HG02884 (cell line): ENCODE data around the gene TCF23.
"Not testable (repeated sequence)": the region's sequence is repeated elsewhere in the genome, so short reads cannot be mapped to it uniquely, and the experiment has no call there.

Experiments
- ATAC-seq: cut with Tn5 transposase; IDR thresholded peaks from one replicate; pipeline ENCODE4 v1.9.1; 2021; ENCODE audit warnings: mild to moderate bottlenecking, moderate library complexity; ENCODE audit not compliant: unreplicated experiment

TCF23 gene

DNA sequence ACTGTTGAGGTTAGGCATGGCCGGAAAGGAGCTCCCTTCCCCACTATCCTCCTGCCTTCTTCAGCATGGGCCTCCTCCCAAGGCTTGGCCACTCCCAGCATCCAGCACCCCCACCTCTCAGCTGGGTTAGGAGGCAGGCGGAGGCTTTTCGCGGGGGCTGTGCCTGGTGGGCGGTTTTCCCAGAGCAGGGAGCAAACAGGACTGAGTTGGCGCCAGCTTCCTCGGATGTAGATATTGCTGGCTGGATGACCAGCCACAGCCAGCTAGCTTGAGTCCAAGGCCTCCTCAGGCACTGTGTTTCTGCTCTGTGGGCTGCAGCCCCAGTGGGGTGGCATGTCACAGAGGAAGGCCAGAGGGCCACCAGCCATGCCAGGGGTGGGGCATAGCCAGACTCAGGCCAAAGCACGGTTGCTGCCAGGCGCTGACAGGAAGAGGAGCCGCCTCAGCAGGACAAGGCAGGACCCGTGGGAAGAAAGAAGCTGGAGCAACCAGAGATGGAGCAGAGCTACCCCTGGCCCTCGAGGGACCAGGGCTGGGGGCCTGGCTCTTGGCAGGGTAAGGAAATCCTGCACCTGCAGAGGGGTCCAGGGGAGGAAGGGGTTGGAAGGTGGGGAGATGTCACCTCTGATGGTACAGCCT lies at the start of gene TCF23:
TSS of gene TCF23 (plus strand) at position 204 of the 639 bp plus-strand sequence. CDS start at position 334, 130 bp downstream.
- ATAC-seq = no peak

DNA sequence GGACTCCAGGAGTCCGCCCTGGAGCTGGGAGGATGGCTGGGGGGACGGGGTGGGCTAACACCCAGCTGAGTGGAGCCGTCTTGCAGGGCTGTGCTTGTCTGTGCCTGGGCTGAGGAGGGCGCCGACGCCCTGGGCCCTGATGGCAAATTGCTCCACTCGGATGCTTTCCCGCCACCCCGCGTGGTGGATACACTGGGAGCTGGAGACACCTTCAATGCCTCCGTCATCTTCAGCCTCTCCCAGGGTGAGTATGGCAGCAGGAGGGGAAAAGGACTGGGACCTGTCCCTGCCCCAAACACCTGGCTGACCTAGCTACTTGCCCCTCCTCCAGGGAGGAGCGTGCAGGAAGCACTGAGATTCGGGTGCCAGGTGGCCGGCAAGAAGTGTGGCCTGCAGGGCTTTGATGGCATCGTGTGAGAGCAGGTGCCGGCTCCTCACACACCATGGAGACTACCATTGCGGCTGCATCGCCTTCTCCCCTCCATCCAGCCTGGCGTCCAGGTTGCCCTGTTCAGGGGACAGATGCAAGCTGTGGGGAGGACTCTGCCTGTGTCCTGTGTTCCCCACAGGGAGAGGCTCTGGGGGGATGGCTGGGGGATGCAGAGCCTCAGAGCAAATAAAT lies 49.4 kb upstream of the TCF23 start:
- no peak for ATAC-seq

DNA sequence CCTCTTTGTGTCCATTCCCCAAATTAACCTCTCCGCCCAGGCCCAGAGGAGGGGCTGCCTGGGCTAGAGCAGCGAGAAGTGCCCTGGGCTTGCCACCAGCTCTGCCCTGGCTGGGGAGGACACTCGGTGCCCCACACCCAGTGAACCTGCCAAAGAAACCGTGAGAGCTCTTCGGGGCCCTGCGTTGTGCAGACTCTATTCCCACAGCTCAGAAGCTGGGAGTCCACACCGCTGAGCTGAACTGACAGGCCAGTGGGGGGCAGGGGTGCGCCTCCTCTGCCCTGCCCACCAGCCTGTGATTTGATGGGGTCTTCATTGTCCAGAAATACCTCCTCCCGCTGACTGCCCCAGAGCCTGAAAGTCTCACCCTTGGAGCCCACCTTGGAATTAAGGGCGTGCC lies 48.8 kb upstream of the TCF23 start:
- no peak for ATAC-seq

DNA sequence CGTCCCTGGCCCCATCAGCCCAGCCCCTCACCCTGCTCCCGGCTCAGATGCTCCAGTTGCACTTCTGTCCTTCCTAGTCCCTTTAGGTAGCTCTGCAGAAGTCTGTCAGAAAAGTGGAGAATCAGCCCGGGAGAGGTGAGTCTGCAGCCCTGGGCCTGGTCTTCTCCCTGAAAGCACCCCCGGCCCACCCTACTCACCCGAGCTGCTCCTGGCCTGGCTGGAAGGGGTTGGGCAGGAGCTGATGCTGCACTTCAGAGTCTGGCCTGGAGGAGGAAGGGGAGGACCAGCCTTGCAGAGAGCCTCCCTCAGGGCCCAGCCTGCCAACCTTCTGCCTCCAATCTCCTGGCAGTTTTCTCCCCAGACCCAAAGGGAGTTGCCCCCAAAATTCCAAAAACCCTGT lies 46.5 kb upstream of the TCF23 start:
- no peak for ATAC-seq

DNA sequence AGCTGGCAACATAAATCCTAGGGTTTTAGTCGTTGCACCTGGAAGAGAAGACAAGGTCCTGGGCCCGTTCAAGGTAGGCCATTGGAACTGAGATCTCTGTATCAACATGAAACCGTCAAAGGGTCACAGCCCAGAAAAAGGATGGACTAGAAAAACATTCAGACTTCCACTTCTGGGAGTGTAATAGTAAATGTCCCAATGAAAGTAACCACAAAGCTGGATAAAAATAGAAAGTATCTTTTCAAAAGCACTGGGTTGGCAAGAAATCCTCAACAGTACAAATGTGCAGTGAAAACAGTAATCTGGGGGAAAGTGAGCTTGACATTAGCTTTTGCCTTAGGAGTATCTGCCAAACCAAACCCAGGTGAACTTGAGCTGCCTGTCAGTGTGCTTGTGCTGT lies 42.8 kb upstream of the TCF23 start:
- ATAC-seq = no peak

DNA sequence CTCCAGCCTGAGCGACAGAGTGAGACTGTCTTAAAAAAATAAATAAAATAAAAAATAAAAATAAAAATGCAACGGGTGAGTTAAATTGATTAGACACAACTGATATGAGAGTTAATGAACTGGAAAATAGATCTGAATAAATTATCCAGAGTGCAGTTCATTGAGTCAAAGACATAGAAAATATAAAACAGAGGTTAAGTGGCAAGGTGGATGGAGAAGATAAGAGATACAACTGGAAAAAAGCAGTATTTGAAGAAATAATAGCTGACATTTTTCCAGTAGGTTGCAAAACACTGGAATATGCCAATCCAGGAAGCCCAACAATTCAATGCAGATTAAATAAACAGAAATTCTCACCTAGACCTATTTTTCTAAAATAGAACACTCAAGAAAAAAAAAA lies 40.6 kb upstream of the TCF23 start:
- ATAC-seq = no peak

DNA sequence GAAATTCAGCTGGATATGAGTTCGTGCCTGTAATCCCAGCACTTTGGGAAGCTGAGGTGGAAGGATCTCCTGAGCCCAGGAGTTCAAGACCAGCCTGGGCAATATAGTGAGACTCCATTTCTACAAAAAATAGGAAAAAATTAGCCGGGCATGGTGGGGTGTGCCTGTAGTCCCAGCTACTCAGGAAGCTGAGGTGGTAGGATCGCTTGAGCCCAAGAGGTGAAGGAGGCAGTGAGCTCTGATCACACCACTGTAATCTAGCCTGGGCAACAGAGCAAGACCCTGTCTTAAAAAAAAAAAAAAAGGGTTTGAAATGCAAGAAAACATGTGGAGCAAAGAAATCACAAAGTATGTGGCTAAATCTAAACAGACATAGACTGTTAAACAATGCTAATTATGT lies 39.7 kb upstream of the TCF23 start:
- no peak for ATAC-seq

DNA sequence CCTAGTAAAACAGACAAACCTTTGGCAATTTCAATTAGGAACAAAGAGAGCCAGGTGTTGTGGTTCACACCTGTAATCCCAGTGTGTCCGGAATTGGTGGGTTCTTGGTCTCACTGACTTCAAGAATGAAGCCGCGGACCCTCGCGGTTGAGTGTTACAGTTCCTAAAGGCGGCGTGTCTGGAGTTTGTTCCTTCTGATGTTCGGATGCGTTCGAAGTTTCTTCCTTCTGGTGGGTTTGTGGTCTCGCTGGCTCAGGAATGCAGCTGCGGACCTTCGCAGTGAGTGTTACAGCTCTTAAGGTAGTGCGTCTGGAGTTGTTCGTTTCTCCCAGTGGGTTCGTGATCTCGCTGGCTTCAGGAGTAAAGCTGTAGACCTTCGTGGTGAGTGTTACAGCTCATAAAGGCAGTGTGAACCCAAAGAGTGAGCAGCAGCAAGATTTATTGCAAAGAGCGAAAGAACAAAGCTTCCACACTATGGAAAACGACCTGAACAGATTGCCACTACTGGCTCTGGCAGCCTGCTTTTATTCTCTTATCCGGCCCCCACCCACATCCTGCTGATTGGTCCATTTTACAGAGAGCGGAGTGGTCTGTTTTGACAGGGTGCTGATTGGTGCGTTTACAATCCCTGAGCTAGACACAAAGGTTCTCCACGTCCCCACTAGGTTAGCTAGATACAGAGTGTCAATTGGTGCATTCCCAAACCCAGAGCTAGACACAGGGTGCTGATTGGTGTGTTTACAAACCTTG lies 38.0 kb upstream of the TCF23 start:
- not testable (repeated sequence) for ATAC-seq

DNA sequence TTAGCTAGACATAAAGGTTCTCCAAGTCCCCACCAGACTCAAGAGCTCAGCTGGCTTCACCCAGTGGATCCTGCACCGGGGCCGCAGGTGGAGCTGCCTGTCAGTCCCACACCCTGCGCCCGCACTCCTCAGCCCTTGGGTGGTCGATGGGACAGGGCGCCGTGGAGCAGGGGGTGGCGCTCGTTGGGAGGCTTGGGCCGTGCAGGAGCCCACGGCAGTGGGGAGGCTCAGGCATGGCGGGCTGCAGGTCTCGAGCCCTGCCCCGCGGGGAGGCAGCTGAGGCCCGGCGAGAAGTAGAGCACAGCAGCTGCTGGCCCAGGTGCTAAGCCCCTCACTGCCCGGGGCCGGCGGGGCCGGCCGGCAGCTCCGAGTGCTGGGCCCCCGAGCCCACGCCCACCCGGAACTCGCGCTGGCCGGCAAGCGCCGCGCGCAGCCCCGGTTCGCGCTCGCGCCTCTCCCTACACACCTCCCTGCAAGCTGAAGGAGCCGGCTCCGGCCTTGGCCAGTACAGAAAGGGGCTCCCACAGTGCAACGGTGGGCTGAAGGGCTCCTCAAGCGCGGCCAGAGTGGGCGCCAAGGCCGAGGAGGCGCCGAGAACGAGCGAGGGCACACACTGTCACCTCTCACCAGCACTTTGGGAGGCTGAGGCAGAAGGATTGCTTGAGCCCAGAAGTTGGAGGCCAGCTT lies 37.3 kb upstream of the TCF23 start:
- not testable (repeated sequence) for ATAC-seq

DNA sequence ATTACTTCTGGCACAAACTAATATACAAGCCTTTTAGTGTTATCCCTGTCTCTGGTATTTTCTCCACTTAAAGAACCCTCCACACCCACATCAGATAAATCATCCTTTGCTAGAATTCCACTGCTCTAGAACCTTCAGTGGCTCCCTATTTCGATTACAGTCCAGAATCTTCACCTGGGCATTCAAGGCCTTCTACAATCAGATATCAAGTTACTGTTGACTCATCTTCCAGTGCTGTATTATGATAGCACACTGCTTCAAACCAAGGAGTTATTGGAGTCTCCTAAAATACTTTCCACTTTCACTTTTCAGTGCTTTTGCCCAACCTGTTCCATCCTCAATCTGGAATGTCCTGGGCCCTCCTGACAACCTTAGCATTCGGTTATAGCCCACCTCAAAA lies 33.3 kb upstream of the TCF23 start:
- no peak for ATAC-seq

DNA sequence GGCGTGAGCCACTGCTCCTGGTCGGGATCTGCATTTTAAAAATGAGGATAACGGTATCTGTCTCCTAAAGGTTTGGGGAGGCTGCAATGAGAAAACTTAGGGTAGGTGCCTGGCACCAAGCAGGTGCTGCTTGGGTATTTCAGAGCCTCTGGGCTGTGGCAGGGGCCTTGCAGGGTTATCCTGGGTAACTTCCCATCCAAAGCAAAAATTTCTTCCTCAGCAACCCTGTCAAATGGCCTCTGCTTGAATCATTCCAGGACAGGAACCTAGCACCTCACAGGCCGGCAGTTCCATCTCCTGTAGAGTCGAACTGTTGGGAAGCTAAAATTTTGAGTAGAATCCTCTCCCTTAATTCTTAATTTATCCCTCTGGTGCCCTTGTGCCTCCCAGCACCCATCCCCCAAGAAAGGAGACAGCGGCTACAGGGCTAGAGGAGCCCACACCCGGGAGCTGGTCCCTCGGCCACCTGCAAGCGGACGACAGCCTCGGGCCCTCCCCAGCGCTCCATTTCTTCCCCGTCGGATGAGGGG lies 30.7 kb upstream of the TCF23 start:
- no peak for ATAC-seq

DNA sequence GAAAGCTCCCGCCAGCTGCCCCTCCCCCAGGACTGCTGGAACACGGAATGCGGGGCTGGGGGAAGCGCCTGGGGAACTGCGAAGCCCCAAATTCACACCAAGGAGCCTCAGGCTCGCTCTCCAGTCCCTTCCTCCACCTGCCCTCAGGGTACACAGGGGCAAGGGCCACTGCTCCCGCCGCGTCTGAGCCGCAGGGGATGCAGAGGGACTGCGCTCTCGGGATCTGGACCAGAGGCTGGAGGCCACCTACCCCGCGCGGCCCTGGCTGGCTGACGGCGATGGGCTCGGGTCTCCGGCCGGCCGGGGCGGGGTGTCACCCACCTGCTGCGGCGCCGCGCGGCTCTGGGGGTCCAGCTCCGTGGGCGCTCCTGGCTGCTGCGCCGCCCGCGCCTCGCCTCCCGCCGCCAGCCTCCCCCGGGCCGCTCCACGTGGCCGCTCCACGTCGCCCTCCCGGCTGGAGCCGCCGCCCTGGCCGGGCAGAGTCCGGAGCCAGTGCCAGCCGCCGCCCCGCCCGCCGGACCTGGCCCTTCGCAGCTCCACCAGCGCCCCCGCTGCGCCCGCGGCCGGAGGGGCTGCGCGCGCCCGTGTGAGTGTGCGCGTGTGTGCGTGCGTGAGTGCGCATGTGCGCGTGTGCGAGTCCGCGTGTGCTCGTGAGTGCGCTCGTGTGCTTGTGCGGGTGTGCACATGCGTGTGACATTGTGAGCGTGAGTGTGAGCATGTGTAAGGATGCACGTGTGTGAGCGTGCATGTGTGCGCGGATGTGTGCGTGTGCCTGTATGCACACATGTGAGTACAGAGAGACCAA lies 30.1 kb upstream of the TCF23 start, which contains the start of gene CGREF1:
TSS of gene CGREF1 (minus strand) at position 604 of the 805 bp plus-strand sequence. CDS start 14,762 bp downstream, outside the sequence.
- no peak for ATAC-seq

DNA sequence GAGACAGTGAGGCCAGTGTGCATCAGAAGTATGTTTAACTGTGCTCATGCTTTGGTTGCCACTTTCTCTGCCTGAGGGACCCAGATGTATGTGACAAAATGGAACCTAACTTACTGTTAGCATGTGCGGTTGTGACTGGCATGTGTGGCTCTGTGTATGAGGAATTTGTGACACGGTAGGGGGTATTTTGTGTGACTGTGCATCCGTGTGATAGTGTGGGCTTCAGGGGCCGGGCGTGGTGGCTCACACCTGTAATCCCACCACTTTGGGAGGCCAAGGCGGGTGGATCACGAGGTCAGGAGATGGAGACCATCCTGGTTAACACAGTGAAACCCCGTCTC lies 29.5 kb upstream of the TCF23 start:
- not testable (repeated sequence) for ATAC-seq

DNA sequence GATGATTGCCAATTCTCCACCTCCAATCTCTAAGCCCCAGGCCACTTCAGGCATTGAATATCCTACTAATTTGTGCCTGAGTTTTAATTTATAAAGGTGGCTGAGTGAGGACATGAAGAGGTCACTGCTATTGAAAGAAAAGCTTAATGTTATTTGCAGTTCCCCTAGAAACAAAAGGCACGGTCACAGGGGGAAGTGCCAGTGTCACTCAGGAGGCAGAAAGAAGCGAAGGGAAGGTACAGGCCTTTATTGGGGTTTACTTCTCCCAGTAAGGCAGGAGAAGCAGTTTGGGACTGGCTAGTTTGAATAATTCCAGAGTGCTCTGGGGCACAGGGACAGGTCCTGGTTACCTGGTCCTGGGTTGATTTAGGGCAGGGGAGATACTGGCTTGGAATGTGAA lies 26.9 kb upstream of the TCF23 start:
- no peak for ATAC-seq

DNA sequence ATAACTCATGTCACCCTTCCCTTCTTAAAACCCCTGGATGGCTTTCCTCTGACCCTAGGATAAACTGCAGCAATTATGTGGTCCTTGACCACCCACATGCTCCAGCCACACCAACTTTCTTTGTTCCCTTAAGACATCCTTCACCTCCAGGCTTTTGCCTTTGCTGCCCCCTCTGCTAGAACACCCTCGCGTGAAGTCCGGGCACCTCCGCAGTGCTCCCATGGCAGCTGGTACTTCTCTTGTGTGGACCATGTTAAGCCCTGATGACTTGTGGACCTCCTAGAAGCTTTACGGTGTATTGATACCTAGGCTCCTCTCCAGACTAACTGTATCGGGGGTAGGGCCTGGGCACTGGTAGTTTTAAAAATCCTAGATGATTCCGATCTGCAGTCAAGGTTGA lies 26.0 kb upstream of the TCF23 start:
- ATAC-seq = no peak

DNA sequence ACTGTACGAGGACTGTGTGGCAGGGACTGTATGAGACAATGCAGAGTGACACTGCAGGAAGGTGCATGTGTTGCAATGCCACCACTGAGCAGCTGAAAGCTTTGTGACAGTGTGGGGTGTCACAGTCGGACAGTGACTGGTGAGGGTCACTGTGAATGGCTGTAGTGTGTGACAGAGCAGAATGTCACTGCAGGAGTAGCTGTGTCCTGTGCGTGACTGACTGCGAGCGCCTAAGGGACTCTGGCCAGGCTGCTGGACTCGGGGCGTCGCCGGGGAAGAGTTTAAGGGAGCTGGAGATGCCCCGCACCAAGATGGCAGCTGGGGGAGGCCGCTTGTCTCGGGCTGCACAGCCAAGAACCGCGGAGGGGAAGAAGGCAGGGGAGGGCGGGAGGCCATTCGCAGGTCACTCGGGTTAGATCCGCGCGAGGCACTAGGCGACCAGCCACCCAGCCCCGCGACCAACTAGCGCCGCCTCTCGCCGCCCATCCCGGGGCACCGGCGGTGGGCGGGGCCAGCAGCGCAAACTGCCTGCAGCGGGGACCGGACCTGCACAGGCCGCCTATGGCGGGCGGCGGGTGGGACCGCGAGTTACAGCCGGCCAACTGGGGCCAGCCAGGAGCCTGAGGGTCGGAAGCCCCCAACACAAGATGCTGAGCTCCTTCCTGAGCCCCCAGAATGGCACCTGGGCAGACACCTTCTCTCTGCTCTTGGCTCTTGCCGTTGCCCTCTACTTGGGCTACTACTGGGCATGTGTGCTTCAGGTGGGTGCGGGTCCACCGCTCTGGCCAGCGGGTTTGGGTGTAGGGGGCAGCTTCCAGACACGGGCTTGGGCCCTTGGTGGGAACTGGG lies 25.3 kb upstream of the TCF23 start, which contains the start of gene ABHD1:
TSS of gene ABHD1 (plus strand) at position 514 of the 849 bp plus-strand sequence. CDS start at position 648, 134 bp downstream.
- ATAC-seq = no peak

DNA sequence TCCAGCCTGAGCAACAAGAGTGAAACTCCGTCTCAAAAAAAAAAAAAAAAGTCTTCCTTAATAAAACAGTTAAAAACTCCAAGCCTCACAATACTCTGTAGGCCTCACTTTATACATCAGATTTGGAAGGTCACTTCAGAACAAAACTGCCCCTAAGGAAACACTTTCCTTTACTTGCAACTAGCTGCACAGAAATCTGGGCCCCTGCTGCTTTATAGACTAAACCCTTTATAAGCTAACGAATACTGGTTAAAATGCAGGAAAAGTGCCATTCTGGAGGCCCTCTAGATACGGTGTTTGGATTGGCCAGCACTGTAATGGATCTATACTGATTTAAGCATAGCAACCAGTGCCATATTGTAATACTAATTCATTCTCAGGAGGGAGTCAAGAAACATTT lies 23.7 kb upstream of the TCF23 start:
- no peak for ATAC-seq

DNA sequence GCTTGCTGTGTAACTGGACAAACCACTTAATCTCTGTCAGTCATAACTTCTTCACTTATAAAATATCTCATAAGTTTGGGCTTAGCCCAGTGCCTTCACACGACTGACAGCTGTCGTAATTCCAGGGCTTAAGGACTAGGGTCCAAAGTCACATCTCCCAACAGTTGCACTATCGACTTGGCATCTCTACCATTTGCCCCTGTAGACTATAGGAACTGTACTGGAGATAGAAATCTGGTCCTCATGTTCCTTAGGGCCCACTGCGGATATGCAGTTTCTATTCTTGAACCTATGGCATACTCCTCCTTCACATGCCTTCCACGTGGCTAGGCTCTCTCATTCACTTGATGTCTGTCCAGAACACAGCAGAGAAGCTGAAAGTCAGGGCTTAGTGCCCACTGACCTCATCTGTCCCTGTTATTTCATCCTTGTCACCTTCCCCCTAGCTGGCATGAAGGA lies 22.5 kb upstream of the TCF23 start:
- no peak for ATAC-seq
